MM.1S (cell line): ENCODE measurements around the gene KRTAP20-1.

ENCODE experiments used
- DNase-seq: peaks from one replicate; pipeline ENCODE4 v3.0.0-alpha.2; 2015
- H2AFZ ChIP-seq: fragments of 300-600 bp; sonication (generic); 2 replicates; pipeline ENCODE4 v1.6.0; 2016; ENCODE audit warnings: antibody characterized with exemption, low read length
- H3F3A ChIP-seq: fragments of 300-600 bp; sonication (generic); 2 replicates; pipeline ENCODE4 v1.6.1; 2016; ENCODE audit warnings: mild to moderate bottlenecking, antibody characterized with exemption, low read length, moderate library complexity, mixed read lengths; ENCODE audit not compliant: insufficient read depth
- H3K27ac ChIP-seq: fragments of 300-600 bp; sonication (generic); 2 replicates; pipeline ENCODE4 v1.5.1; 2016; ENCODE audit warnings: mild to moderate bottlenecking, low read length
- H3K27me3 ChIP-seq: fragments of 300-600 bp; sonication (generic); replicated peaks from 2 replicates; pipeline ENCODE4 v1.6.0; 2016; ENCODE audit warnings: low read length; ENCODE audit not compliant: insufficient read depth
- H3K36me3 ChIP-seq: fragments of 300-600 bp; sonication (generic); replicated peaks from 2 replicates; pipeline ENCODE4 v1.6.1; 2016; ENCODE audit warnings: mild to moderate bottlenecking, low read length, mixed read lengths; ENCODE audit not compliant: insufficient read depth
- H3K4me1 ChIP-seq: fragments of 300-600 bp; sonication (generic); 2 replicates; pipeline ENCODE4 v1.6.1; 2016; ENCODE audit warnings: low read length, mixed read lengths
- H3K4me2 ChIP-seq: fragments of 300-600 bp; sonication (generic); 2 replicates; pipeline ENCODE4 v1.6.0; 2016; ENCODE audit warnings: low read depth, low read length
- H3K4me3 ChIP-seq: fragments of 300-600 bp; sonication (generic); 2 replicates; pipeline ENCODE4 v1.5.1; 2016; ENCODE audit warnings: low read length, mixed read lengths
- H3K79me2 ChIP-seq: fragments of 300-600 bp; sonication (generic); 2 replicates; pipeline ENCODE4 v1.6.1; 2016; ENCODE audit warnings: mixed run types, low read length, mixed read lengths
- H3K9ac ChIP-seq: fragments of 300-600 bp; sonication (generic); 2 replicates; pipeline ENCODE4 v1.6.1; 2016; ENCODE audit warnings: low read length, mixed read lengths
- H3K9me2 ChIP-seq: fragments of 300-600 bp; sonication (generic); replicated peaks from 2 replicates; pipeline ENCODE4 v1.6.1; 2016; ENCODE audit warnings: mild to moderate bottlenecking, low read length, mixed read lengths; ENCODE audit not compliant: insufficient read depth
- H3K9me3 ChIP-seq: fragments of 300-600 bp; sonication (generic); replicated peaks from 2 replicates; pipeline ENCODE4 v1.6.1; 2016; ENCODE audit warnings: mild to moderate bottlenecking, low read length, mixed read lengths; ENCODE audit not compliant: insufficient read depth
- H4K20me1 ChIP-seq: fragments of 300-600 bp; sonication (generic); 2 replicates; pipeline ENCODE4 v1.6.1; 2016; ENCODE audit warnings: mild to moderate bottlenecking, low read length, moderate library complexity, mixed read lengths; ENCODE audit not compliant: insufficient read depth
- EZH2 ChIP-seq: fragments of 300-600 bp; sonication (generic); optimal IDR thresholded peaks from 2 replicates; pipeline ENCODE3; 2017; ENCODE audit warnings: low read depth, mild to moderate bottlenecking, antibody characterized with exemption, low read length, mixed read lengths
- EZH2phosphoT487 ChIP-seq: fragments of 300-600 bp; sonication (generic); IDR thresholded peaks from 2 replicates; pipeline ENCODE4 v1.6.1; 2018; ENCODE audit warnings: antibody characterized with exemption, low read length
- TF ChIP-seq, protein P1 (sequence below): fragments of 300-600 bp; sonication (generic); IDR thresholded peaks from 2 replicates; pipeline ENCODE4 v1.5.1; 2016; ENCODE audit warnings: antibody characterized with exemption, low read length, mixed read lengths

The KRTAP20-1 gene

DNA sequence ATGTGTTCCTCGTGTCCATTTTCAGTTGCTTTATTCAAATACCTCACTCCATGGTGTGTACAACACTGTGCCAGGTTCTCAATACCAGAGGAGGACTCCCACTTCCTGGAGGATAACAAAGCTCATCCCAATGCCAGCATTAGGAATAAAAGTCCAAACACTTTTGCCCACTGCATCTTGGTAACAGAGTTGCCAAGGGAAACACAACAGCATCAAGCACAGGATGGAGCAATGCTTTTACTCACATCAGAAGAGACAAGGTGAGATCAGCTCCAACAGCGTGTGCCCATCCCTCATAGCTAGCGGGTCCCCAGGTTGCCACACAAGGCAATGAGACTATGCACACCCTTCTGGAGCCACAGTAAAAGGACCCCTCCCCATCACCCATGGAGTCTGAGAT lies 7.1 kb downstream of the KRTAP20-1 start:
- no peaks in the 10 kb centered on the region for H4K20me1 ChIP-seq
- H3K27me3 ChIP-seq: no peaks in the 10 kb centered on the region

DNA sequence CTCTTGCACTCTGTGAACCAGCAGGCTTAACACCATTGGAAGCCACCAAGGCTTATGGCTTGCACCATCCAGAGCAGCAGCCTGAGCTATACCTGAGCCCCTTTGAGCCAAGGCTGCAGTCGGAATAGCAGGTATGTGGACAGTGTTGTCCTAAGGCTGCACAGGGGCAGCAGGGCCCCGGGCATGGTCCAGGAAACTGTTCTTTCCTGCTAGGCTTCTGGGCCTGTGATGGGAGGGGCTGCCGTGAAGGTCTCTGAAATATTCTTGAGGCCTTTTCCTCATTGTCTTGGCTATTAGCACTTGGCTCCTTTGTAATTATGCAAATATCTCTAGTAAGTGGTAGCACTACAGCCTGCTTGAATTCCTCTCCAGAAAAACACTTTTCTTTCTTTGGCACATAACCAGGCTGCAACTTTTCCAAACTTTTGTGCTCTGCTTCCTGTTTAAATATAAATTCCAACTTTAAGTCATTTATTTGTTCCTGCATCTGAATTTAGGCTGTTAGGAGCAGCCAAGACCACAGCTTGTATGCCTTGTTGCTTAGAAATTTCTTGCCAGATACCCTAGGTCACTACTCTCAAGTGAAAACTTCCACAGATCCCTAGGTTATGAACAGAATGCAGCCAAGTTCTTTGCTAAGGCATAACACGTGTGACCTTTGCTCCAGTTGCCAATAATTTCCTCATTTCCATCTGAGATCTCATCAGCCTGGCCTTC lies 9.4 kb downstream of the KRTAP20-1 start:
- Histone ChIP-seq H3K4me2 (no peak overlapping the region), H3K79me2 (no peaks in the 10 kb centered on the region), H3K9me2 (no peaks in the 10 kb centered on the region), H2AFZ (no peak overlapping the region), H3K9me3 (no peaks in the 10 kb centered on the region), H3K27ac (no peak overlapping the region), H3K36me3 (no peaks in the 10 kb centered on the region), H3K27me3 (no peaks in the 10 kb centered on the region), H3K4me3 (no peak overlapping the region), H3F3A (no peaks in the 10 kb centered on the region), H3K9ac (no peak overlapping the region), H4K20me1 (no peaks in the 10 kb centered on the region), H3K4me1 (no peaks in the 10 kb centered on the region)
- DNase-seq: no peak
- TF ChIP-seq EZH2phosphoT487: no peak
- TF ChIP-seq, protein P1, sequence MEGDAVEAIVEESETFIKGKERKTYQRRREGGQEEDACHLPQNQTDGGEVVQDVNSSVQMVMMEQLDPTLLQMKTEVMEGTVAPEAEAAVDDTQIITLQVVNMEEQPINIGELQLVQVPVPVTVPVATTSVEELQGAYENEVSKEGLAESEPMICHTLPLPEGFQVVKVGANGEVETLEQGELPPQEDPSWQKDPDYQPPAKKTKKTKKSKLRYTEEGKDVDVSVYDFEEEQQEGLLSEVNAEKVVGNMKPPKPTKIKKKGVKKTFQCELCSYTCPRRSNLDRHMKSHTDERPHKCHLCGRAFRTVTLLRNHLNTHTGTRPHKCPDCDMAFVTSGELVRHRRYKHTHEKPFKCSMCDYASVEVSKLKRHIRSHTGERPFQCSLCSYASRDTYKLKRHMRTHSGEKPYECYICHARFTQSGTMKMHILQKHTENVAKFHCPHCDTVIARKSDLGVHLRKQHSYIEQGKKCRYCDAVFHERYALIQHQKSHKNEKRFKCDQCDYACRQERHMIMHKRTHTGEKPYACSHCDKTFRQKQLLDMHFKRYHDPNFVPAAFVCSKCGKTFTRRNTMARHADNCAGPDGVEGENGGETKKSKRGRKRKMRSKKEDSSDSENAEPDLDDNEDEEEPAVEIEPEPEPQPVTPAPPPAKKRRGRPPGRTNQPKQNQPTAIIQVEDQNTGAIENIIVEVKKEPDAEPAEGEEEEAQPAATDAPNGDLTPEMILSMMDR: no peak
- TF ChIP-seq EZH2: no peak

More for the DNA sequence above, 7.1 kb downstream of the KRTAP20-1 start:
- DNase-seq: no peak
- Histone ChIP-seq H3K27ac (no peak overlapping the region), H3K9me3 (no peaks in the 10 kb centered on the region), H3K36me3 (no peaks in the 10 kb centered on the region), H3K4me1 (no peaks in the 10 kb centered on the region), H3F3A (no peaks in the 10 kb centered on the region), H3K4me2 (no peak overlapping the region), H3K9ac (no peak overlapping the region), H3K79me2 (no peaks in the 10 kb centered on the region), H2AFZ (no peak overlapping the region), H3K9me2 (no peaks in the 10 kb centered on the region), H3K4me3 (no peak overlapping the region)
- TF ChIP-seq EZH2phosphoT487: no peak
- TF ChIP-seq EZH2: no peak
- TF ChIP-seq, protein P1: no peak

DNA sequence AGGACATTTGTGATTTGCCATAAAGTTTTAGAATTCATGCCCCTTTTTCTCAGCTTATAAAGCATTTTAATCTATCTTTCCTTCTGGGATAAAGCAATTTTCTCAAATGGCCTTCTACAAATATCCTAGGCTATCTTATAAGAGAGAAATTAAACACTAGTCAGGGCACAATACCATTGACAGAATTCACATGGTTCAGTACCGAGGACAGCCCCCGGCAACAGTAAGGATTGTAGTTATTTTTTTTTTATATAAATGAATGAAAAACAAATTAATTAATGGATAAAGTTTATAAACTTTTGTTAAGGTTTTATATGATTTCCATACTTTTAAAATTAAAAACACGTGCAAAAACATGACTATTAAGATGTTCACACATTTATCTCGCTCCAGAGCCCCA lies 11.9 kb downstream of the KRTAP20-1 start:
- Histone ChIP-seq H3K36me3 (no peaks in the 10 kb centered on the region), H3F3A (no peaks in the 10 kb centered on the region), H3K9me2 (no peaks in the 10 kb centered on the region), H4K20me1 (no peaks in the 10 kb centered on the region), H3K4me2 (no peak overlapping the region), H3K79me2 (no peaks in the 10 kb centered on the region), H3K9ac (no peak overlapping the region), H3K27me3 (no peaks in the 10 kb centered on the region), H2AFZ (no peak overlapping the region), H3K4me3 (no peak overlapping the region), H3K27ac (no peak overlapping the region), H3K4me1 (no peaks in the 10 kb centered on the region), H3K9me3 (no peaks in the 10 kb centered on the region)
- DNase-seq: no peak
- TF ChIP-seq EZH2 (no peak), EZH2phosphoT487 (no peak)
- TF ChIP-seq, protein P1: no peak
